SU-DHL-6 (cell line): ENCODE measurements around the gene CD47.

Experiments
- EZH2phosphoT487 ChIP-seq: fragments of 200-600 bp; sonication (generic), shearing (Covaris generic); conservative IDR thresholded peaks from 2 replicates; pipeline ENCODE4 v1.6.1; 2018; ENCODE audit warnings: mild to moderate bottlenecking, antibody characterized with exemption, low read length, moderate library complexity, mixed read lengths
- TF ChIP-seq, protein P1 (sequence below): fragments of 200-600 bp; sonication (generic); IDR thresholded peaks from one replicate; pipeline ENCODE4 v1.5.1; 2017; ENCODE audit warnings: antibody characterized with exemption, mild to moderate bottlenecking, low read length, moderate library complexity; ENCODE audit not compliant: insufficient read depth, poor library complexity, severe bottlenecking

- TF ChIP-seq, protein P1, sequence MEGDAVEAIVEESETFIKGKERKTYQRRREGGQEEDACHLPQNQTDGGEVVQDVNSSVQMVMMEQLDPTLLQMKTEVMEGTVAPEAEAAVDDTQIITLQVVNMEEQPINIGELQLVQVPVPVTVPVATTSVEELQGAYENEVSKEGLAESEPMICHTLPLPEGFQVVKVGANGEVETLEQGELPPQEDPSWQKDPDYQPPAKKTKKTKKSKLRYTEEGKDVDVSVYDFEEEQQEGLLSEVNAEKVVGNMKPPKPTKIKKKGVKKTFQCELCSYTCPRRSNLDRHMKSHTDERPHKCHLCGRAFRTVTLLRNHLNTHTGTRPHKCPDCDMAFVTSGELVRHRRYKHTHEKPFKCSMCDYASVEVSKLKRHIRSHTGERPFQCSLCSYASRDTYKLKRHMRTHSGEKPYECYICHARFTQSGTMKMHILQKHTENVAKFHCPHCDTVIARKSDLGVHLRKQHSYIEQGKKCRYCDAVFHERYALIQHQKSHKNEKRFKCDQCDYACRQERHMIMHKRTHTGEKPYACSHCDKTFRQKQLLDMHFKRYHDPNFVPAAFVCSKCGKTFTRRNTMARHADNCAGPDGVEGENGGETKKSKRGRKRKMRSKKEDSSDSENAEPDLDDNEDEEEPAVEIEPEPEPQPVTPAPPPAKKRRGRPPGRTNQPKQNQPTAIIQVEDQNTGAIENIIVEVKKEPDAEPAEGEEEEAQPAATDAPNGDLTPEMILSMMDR, result no peak
- no peak for TF ChIP-seq EZH2phosphoT487
These were observed 32.5 kb upstream of the CD47 start for GRCh38 chr3:108123326-108123725.
